ENCODE results near the gene PAK3.

DNA sequence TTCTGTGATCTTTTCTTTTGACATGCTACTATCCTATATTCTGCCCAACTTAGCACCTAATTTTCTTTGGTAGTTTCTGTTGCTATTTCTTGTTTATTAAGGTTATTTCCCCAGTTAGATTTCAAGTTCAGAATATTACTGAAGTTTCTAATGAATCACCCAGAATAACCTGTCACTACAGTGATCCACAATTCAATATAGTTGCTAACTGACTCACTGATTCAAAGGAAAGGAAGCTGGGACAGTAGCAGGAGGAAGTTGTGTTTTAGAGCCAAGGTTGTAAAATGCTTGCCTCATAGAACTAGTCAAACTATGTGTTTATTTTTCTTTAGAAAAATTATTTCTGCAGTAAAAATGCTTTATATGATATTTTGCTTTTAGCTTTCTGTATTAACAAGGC, 37.4 kb downstream of the PAK3 start:
- TF ChIP-seq, protein P1, sequence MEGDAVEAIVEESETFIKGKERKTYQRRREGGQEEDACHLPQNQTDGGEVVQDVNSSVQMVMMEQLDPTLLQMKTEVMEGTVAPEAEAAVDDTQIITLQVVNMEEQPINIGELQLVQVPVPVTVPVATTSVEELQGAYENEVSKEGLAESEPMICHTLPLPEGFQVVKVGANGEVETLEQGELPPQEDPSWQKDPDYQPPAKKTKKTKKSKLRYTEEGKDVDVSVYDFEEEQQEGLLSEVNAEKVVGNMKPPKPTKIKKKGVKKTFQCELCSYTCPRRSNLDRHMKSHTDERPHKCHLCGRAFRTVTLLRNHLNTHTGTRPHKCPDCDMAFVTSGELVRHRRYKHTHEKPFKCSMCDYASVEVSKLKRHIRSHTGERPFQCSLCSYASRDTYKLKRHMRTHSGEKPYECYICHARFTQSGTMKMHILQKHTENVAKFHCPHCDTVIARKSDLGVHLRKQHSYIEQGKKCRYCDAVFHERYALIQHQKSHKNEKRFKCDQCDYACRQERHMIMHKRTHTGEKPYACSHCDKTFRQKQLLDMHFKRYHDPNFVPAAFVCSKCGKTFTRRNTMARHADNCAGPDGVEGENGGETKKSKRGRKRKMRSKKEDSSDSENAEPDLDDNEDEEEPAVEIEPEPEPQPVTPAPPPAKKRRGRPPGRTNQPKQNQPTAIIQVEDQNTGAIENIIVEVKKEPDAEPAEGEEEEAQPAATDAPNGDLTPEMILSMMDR (IDR thresholded peaks at IDR 0.05; ENCODE audit: low read depth, low read length, poor library complexity, severe bottlenecking): no peak
- no peak for TF ChIP-seq EZH2phosphoT487 (IDR thresholded peaks at IDR 0.05; ENCODE audit: borderline replicate concordance, low read length)

All from DOHH2 (cell line).